Kidney glomerular epithelial cell (primary cell): ENCODE data around the gene SEC16A.

Experiments used
- DNase-seq: peaks from one replicate; lab custom pipeline; 2025; lab: John Stamatoyannopoulos, UW

SEC16A gene

GRCh38 chr9:136504512-136505348, 21.9 kb upstream of the SEC16A start:
- no peak for DNase-seq

DNA sequence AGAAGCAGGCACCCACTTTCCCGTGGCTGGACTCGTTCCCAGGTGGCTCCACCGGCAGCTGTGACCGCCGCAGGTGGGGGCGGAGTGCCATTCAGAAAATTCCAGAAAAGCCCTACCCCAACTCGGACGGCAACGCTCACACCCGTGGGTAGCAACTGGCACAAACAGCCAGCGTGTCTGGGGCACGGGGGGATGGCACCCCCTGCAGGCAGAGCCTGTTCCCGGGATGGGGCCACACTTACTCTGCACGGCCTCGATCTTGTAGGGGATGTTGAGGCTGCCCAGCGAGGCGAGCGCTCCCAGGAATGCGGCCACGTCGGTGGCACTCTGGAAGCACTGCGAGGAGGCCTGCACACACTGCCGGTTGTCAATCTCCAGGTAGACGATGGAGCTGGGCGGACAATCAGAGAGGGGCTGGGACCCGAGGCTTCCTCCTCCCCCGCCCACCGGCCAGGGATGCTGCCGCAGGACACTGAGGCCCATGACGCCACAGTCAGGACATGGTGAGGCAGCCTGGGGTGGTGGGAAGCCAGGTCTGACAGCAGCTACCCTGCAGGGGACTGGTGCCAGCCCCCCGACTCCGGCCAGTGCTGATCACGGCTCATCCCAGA, 20.2 kb upstream of the SEC16A start:
- no peak for DNase-seq

- DNase-seq = no peak
These were observed 19.4 kb upstream of the SEC16A start for GRCh38 chr9:136502196-136502595.

DNA sequence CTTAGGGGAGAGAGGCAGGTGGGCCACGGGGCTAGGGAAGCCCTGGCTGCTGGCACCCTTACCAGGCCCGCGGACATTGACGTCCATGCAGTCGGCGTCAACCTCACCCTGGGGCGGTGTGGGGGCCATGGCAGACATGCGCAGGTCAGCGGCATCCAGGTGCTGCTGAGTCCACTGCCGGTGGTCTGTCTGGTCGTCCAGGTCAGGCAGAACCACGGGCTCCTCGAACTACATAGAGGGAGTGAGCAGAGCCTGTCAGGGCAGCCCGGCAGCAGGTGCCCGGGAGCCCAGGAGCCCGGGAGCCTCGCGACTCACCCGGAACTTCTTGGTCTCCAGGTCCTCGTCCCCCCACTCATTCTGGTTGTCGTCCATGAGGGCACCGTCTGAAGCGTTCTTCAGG, 18.8 kb upstream of the SEC16A start:
- DNase-seq = no peak

DNA sequence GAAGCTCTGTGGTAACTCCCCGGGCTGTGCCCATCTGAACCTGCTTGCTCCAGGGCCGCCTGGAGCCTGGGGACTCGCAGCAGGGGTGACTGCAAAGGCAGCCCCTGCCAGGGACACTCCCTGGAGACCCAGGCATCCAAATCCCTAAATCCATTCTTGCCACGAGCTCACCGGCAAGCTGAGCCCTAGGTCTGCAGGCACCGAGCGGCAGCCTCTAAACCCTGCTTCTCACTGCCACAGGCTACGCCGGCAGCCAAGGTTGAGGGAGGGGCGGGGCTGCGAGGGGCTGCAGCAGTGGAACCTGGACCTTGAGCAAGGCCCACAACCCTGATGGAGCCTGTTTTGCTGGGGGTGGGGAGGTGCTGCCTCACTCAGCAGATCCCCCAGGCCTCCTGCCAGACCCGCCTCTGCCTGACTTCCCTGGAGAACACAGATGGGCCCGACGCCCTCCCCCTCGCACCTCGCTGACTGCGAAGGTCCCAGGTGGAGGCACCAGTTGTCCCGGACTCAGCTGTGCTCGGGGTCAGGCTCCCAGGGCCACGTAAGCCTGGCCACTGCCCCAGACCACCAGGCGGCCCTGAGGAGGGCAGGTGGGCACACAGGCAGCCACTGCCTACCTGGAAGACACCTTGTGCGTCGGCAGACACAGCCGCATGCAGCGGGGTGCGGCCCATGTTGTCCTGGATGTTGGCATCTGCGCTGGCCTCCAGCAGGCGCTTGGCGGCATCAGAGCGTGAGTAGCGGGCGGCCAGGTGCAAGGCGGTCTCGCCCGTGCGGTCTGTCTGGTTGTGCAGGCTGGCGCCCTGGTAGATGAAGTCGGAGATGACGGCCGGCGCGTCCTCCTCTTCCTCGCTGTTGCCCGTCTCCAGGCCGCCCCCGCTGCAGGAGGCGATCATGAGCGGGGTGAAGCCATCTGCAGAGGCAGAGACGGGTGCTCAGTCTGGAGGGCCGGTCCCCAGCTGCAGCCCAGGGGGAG, 17.4 kb upstream of the SEC16A start:
- no peak for DNase-seq

GRCh38 chr9:136499071-136499934, 16.5 kb upstream of the SEC16A start:
- DNase-seq = no peak

GRCh38 chr9:136497916-136498695, 15.3 kb upstream of the SEC16A start:
- DNase-seq = no peak

GRCh38 chr9:136496801-136497620, 14.2 kb upstream of the SEC16A start:
- no peak for DNase-seq

DNA sequence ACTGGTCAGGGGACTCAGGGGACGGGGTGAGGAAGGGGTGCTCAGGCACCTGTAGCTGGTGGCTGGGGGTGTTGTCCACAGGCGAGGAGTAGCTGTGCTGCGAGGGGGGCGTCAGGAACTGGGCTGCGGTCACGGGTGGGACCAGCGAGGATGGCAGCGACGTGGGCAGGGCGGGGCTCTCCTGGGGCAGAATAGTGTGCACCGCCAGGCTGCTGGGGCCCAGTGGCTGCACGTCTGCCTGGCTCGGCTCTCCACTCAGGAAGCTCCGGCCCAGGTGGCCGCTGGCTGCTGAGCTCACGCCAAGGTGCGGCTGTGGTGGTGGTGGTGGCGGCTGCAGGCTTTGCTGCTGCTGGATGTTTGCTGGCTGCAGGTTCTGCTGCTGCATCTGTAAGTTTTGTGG, 13.3 kb upstream of the SEC16A start:
- no peak for DNase-seq

DNA sequence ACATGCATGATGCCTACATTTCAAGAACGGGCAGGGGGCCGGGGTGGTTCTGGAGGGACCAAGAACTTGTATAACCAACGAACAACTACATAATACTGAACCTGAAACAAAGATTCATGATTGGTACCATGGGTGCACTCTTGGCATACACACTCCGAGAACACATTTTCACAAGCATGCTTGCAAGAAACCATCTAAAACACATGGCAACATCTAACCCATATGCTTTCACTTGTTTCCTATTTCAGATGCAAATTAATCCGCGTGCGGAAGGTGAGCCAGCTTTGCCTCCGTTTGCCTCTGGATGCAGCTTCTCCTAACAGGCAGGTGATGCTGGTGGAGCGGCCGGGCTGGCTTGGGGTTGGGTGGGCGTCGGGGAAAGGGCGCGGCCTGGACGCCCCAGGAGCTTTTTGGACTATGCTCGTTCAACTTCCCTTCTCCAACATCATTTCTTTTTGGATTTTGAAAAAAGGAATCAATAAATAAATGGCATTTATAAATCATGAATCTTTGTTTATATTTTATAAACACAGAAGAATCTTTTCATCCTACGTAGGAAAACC, 12.5 kb upstream of the SEC16A start:
- DNase-seq = no peak

DNA sequence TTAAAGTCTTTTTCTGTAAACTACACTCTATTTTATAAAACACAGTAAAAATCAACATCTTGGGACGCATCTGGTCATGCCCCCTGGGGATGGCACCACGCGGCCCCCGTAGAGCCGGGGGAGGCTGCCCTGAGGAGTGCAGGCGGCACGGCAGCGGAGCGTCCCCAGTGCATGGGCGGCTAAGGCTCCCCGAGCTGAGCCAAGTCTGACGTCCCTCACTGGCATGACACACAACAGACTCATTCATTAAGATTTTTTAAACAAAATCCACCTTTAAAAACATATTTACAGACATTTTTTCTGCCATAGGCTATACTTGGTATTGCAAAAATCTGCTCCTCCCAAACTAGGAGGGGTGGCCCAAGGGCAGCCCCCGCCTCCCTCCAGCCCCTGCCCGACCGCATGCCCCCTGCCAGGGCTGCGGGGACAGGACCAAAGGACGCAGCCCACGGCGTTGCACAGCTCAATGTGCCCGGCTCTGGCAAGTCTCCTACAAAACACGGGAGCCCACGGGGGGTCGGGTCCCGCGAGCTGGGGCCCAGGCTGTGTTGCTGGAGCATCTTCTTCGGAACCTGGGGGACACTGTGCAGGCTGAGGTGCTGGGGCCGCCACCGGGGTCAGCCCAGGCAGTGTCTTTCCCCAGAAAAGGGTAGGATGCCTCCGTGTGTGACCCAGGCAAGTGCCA, 11.8 kb upstream of the SEC16A start:
- DNase-seq = no peak

- no peak for DNase-seq
These were observed 11.2 kb upstream of the SEC16A start for GRCh38 chr9:136494012-136494411.

GRCh38 chr9:136493567-136493971, 10.7 kb upstream of the SEC16A start:
- no peak for DNase-seq

GRCh38 chr9:136492978-136493522, 10.2 kb upstream of the SEC16A start:
- DNase-seq = no peak

- DNase-seq = no peak
These were observed 6.9 kb upstream of the SEC16A start for GRCh38 chr9:136489731-136490130.

- peak; percentile 51 for DNase-seq
These were observed 5.7 kb upstream of the SEC16A start for GRCh38 chr9:136488247-136489214.

- no peak for DNase-seq
These were observed 4.8 kb upstream of the SEC16A start for GRCh38 chr9:136487672-136488071.
